Body of pancreas (tissue), 4 donors: ENCODE measurements around the gene PIMREG. TPM values are rescaled to one million over a fixed set of nuclear protein-coding genes. Genes with fewer than 3 reads are reported as not detected.

Experiments used
- ATAC-seq: fragments of 150-250 bp; one replicate; pipeline ENCODE4 v1.9.1; 2016
- DNase-seq, 4 donors: peaks; one replicate each; pipeline ENCODE4 v3.0.0-alpha.2; 2019
- H3K27ac ChIP-seq, 4 donors: fragments of 200-600 bp; sonication (generic); 1 replicate in 3 of 4; 2 replicates in 1 of 4; pipeline versions ENCODE4 v1.5.1 to v1.6.1; 2016 to 2019; ENCODE audit warnings: mild to moderate bottlenecking in 1 of 4, mixed read lengths in 1 of 4, moderate library complexity in 1 of 4
- H3K27me3 ChIP-seq, 2 donors: fragments of 200-600 bp; sonication (generic); one replicate each; pipeline ENCODE4 v1.6.0; 2016; ENCODE audit warnings: mild to moderate bottlenecking in 1 of 2
- H3K36me3 ChIP-seq, 2 donors: fragments of 200-600 bp; sonication (generic); replicated peaks in 1 of 2; 2 replicates each; pipeline ENCODE4 v1.5.1; 2016; ENCODE audit warnings: low read depth in 2 of 2; ENCODE audit not compliant: insufficient read depth in 1 of 2
- H3K4me1 ChIP-seq: fragments of 200-600 bp; sonication (generic); one replicate; pipeline ENCODE4 v1.6.0; 2016
- H3K4me3 ChIP-seq, 2 donors: fragments of 200-600 bp; sonication (generic); 1 replicate in 1 of 2; 2 replicates in 1 of 2; pipeline ENCODE4 v1.5.1; 2016 to 2019
- H3K9me3 ChIP-seq, 3 donors: fragments of 200-600 bp; sonication (generic); 1 replicate in 2 of 3; 2 replicates in 1 of 3; pipeline ENCODE4 v1.5.1; 2016
- POLR2A ChIP-seq, 3 donors: fragments of 450-650 bp; IDR thresholded peaks; one replicate each; pipeline ENCODE4 v1.6.1; 2016; ENCODE audit warnings: antibody characterized with exemption in 3 of 3, mild to moderate bottlenecking in 2 of 3
- WGBS, 2 donors: methylation state at CpG; one replicate each; pipeline ENCODE4 v1.1.5; 2017; 5-methylcytosine and 5-hydroxymethylcytosine counted together
- intact Hi-C: fragments of 100-400 bp; cut with DNase I; formaldehyde crosslinking; loops from one replicate; pipeline ENCODE4 v1.15.1; 2023
- total RNA-seq, 2 donors: library from RNA; depleted of rRNA; stranded (reverse); fragments of >200 nt; gene quantifications; one replicate each; pipeline ENCODE4 v1.1.0, GENCODE V29; 2016
- TF ChIP-seq, protein P1 (sequence below), 7 experiments: fragments of 450-650 bp in 4 of 7; fragments of 200-600 bp in 3 of 7; sonication (generic) in 3 of 7; IDR thresholded peaks; one replicate each; pipeline ENCODE4 v1.5.1; 2016 to 2019; ENCODE audit warnings: antibody characterized with exemption in 7 of 7

Gene PIMREG
- total RNA-seq, 2 donors from 2014 or later = not detected

DNA sequence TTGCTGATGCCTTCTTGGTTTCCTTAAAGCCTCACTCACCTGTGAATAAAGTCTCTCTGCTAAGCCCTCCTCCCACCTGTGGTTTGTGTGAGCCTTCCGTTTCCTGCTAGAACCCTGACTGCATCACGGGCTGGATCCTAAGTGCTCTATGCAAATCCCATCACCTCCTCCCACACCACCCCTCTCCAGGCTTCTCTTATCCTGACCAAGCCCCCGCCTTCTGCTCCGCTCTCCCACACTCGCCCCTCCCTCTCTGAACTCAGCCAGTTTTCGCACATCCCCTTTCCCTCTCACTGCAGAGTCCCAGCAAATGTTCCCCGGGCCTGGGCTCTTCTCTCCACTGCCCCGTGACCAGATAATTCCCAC lies 51.8 kb downstream of the PIMREG start:
- H3K4me3 ChIP-seq = no peak overlapping the region
- ATAC-seq (no peak), DNase-seq (no peak)
- intact Hi-C loops = no loop called here
- H3K27me3 ChIP-seq = no peaks in the 10 kb centered on the region
- H3K9me3 ChIP-seq = no peaks in the 10 kb centered on the region
- H3K4me1 ChIP-seq = no peaks in the 10 kb centered on the region
- H3K27ac ChIP-seq = no peak overlapping the region
- H3K36me3 ChIP-seq = no peaks in the 10 kb centered on the region
- no peak for TF ChIP-seq POLR2A (IDR thresholded peaks at IDR 0.05)
- TF ChIP-seq, protein P1, sequence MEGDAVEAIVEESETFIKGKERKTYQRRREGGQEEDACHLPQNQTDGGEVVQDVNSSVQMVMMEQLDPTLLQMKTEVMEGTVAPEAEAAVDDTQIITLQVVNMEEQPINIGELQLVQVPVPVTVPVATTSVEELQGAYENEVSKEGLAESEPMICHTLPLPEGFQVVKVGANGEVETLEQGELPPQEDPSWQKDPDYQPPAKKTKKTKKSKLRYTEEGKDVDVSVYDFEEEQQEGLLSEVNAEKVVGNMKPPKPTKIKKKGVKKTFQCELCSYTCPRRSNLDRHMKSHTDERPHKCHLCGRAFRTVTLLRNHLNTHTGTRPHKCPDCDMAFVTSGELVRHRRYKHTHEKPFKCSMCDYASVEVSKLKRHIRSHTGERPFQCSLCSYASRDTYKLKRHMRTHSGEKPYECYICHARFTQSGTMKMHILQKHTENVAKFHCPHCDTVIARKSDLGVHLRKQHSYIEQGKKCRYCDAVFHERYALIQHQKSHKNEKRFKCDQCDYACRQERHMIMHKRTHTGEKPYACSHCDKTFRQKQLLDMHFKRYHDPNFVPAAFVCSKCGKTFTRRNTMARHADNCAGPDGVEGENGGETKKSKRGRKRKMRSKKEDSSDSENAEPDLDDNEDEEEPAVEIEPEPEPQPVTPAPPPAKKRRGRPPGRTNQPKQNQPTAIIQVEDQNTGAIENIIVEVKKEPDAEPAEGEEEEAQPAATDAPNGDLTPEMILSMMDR (IDR thresholded peaks at IDR 0.05) = no peak
- WGBS, 2 donors = 39 to 64% methylated on average over 8 of the region's 8 CpGs

DNA sequence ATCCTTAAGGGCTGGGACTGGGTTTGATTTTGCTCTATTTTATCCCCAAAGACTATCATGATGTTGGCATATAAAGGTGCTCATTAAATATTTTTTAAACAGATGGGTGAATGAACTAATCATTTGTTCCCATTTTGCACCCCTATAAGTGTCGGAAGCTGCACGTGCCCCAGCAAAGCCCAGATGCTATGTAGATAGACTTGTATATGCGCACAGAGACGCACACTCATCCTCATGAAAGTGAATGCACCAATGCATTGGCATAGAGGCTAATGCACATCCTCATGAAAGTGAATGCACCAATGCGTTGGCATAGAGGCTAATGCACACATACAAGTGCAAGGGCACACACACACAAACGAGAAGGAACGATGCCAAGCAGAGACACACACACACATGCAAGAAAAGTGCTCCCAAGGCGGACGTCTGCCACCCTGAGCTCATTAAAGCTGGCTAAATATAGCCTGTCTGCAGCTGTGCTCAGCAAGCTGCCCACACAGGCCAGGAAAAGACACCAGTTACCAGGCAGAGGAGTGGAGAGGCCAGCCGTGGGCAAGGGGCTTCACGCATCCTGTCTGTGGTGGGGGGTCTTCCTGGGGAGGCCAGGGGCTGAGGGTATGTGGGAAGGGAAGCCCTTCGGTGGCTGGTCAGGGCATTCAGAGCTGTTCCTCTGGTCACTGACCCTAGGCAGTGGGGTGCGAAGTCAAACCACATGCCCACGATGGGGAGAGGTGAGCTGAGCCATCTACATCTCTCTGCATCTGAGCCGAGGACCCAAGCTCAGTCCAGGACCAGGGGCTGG lies 52.6 kb downstream of the PIMREG start:
- 62 to 63% methylated on average over 14 to 15 of the region's 15 CpGs for WGBS, 2 donors
- Histone ChIP-seq H3K36me3 (no peaks in the 10 kb centered on the region), H3K9me3 (no peaks in the 10 kb centered on the region), H3K4me1 (no peaks in the 10 kb centered on the region), H3K4me3 (no peak overlapping the region), H3K27me3 (no peaks in the 10 kb centered on the region), H3K27ac (no peak overlapping the region)
- intact Hi-C loops = no loop called here
- TF ChIP-seq, protein P1 (IDR thresholded peaks at IDR 0.05) = no peak
- no peak for TF ChIP-seq POLR2A (IDR thresholded peaks at IDR 0.05)
- DNase-seq (no peak), ATAC-seq (no peak)

DNA sequence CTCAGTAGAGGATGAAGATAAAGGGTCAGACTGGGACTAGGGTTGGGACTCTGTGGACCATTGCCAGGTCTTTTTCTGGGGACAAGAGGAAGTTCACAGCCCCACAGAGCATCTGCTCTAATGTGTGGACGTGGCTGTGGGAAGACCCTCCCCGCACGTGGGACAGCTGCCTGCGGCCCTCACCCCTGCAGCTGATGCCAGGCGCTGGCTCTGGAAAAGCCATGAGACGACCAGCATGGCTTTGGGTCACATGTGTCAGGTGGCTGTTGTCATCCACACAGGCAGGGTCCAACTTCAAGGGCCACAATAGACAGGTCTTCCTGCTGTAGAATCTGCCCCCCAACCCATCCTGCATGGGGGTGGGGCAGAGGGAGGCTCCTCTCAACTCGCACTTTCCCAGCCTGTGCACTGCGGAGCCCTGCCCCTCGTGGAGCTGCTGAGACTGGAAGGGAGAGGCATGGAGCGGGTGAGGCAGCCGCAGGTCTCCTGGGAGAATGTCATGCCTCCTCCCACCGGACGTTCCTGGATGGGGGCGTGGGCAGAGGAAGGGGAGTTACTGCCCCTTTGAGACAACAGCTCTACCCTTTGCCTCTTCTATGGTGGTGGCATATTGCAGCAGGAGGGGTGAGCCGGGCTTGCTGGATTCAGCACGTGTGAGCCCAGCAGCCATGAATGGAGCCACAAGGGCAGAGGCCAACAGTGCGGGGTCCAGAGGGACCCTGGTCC lies 53.4 kb downstream of the PIMREG start:
- intact Hi-C loops = no loop called here
- TF ChIP-seq POLR2A (IDR thresholded peaks at IDR 0.05) = no peak
- TF ChIP-seq, protein P1 (IDR thresholded peaks at IDR 0.05) = no peak
- H3K27me3 ChIP-seq = no peaks in the 10 kb centered on the region
- H3K27ac ChIP-seq = no peak overlapping the region
- 42 to 57% methylated on average over 3 to 17 of the region's 17 CpGs for WGBS, 2 donors
- H3K9me3 ChIP-seq = no peaks in the 10 kb centered on the region
- ATAC-seq = no peak
- H3K4me3 ChIP-seq = no peak overlapping the region
- DNase-seq = no peak
- no peaks in the 10 kb centered on the region for H3K36me3 ChIP-seq
- no peaks in the 10 kb centered on the region for H3K4me1 ChIP-seq

DNA sequence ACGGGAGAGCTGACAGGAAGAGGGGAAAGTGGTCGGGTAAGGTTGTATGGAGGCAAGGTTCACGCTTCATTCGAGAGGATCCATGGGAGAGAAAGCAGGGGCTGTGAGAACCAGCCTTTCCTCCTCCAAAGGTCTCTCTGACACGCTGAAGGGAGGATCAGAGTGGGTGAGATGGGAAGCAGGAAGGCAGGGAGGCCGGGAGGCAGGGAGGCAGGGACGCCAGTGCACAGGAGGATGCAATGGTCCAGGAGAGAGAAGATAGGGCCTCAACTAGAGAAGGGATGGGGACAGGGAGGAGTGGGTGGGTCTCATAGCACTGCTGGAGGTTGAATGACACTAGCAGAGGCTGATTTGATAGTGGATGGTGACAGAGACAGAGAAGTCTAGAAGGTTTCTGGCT lies 54.1 kb downstream of the PIMREG start:
- 67 to 69% methylated on average over 7 of the region's 7 CpGs for WGBS, 2 donors
- ATAC-seq = no peak
- Histone ChIP-seq H3K27me3 (no peaks in the 10 kb centered on the region), H3K4me1 (no peaks in the 10 kb centered on the region), H3K27ac (no peak overlapping the region), H3K36me3 (no peaks in the 10 kb centered on the region), H3K9me3 (no peaks in the 10 kb centered on the region), H3K4me3 (no peak overlapping the region)
- intact Hi-C loops = no loop called here
- DNase-seq = no peak
- TF ChIP-seq, protein P1 (IDR thresholded peaks at IDR 0.05) = no peak
- TF ChIP-seq POLR2A (IDR thresholded peaks at IDR 0.05) = no peak
